ENCODE data around the gene AFAP1L1. TPM values are rescaled to one million over a fixed set of nuclear protein-coding genes. Genes with fewer than 3 reads are reported as not detected.

Gene AFAP1L1
- total and polyA plus RNA-seq, 4 donors, result 2.1 to 11.6 (median 4.0) TPM

DNA sequence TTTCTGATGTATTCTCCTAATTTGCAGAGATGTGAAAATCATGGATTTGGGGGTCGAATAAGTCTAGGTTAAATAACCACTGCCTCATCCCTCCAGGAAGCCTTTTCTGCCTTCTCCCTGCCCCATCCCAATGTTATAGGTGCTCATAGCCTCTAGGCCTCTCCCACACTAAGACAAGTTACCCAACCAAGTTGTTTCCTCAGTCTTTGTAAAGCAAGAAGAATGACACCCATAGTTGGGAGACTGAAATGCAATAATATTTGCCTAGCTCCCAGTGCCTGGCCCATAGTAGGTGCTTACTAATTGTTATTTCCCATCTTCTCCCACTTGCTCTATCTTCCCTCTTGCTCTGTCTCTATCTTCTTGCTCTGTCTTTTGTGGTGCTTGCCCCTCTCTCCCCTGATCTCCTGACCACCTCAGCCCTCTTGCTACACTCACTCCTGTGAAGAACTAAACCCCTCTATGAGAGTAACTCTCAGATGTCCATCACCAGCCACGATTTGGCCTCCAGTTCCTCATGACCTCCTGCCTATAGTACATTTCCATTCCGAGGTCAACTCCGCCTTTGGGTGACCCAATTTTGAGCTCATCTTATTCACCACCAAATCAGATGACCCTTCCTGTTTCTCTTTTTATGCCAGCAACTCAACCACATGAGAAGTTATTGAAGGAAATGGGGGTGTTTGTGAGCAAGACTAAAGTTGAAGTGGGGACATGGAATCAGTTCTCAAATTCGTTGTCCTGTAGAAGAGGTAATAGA is 7.0 kb downstream of the AFAP1L1 start:
- no peak for DNase-seq (ENCODE audit: low spot score)
- 70% methylated on average over 5 of the region's 5 CpGs for WGBS
- peak overlapping the region in 1 of 2 donors; percentile 3 for H3K27ac ChIP-seq (ENCODE audit: low read depth in 1 of 2, low read length in 2 of 2)

DNA sequence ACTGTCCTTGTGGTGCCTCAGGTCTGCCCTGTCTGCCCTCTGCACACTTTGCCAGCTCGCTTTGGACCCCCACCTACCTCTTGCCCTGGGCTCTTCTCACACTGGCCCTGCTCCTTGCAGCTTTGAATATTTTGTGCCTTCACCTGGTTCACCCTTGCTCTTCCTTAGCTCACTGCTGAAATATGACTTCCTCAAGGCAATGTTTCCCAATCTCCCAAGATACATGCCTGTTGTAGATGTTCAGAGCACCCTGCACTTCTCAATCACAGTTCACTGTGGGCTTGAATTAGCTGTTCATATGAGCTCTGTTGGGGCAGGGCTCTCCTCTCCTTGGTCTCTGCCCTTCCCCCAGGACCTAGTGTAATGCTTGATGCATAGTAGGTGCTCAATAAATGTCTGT is 8.0 kb downstream of the AFAP1L1 start:
- H3K36me3 ChIP-seq (ENCODE audit: control insufficient read depth in 4 of 4, insufficient read depth in 3 of 4, low read depth in 1 of 4, low read length in 3 of 4), result no peaks in the 10 kb centered on the region
- no peaks in the 10 kb centered on the region for H3K9me3 ChIP-seq (ENCODE audit: control insufficient read depth in 4 of 4, low read length in 3 of 4)
- TF ChIP-seq HNF4G (IDR thresholded peaks at IDR 0.05) (no peak), JUND (IDR thresholded peaks at IDR 0.05) (no peak), SP1 (IDR thresholded peaks at IDR 0.05) (no peak), GABPA (IDR thresholded peaks at IDR 0.05 in 1 of 2, conservative IDR thresholded peaks at IDR 0.05 in 1 of 2) (no peak), MAX (IDR thresholded peaks at IDR 0.05) (no peak), EGR1 (IDR thresholded peaks at IDR 0.05; ENCODE audit: low read depth in 2 of 2) (no peak), ATF3 (IDR thresholded peaks at IDR 0.05) (no peak), REST (IDR thresholded peaks at IDR 0.05) (no peak), RAD21 (IDR thresholded peaks at IDR 0.05) (no peak), TAF1 (conservative IDR thresholded peaks at IDR 0.05) (no peak), RXRA (IDR thresholded peaks at IDR 0.05) (no peak), FOXA2 (IDR thresholded peaks at IDR 0.05) (no peak), NR2F2 (IDR thresholded peaks at IDR 0.05) (no peak), YY1 (IDR thresholded peaks at IDR 0.05) (no peak)
- TF ChIP-seq, protein P1, sequence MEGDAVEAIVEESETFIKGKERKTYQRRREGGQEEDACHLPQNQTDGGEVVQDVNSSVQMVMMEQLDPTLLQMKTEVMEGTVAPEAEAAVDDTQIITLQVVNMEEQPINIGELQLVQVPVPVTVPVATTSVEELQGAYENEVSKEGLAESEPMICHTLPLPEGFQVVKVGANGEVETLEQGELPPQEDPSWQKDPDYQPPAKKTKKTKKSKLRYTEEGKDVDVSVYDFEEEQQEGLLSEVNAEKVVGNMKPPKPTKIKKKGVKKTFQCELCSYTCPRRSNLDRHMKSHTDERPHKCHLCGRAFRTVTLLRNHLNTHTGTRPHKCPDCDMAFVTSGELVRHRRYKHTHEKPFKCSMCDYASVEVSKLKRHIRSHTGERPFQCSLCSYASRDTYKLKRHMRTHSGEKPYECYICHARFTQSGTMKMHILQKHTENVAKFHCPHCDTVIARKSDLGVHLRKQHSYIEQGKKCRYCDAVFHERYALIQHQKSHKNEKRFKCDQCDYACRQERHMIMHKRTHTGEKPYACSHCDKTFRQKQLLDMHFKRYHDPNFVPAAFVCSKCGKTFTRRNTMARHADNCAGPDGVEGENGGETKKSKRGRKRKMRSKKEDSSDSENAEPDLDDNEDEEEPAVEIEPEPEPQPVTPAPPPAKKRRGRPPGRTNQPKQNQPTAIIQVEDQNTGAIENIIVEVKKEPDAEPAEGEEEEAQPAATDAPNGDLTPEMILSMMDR (IDR thresholded peaks at IDR 0.05; ENCODE audit: low read depth, low read length, missing input control), result no peak
- H3K27ac ChIP-seq (ENCODE audit: low read depth in 1 of 2, low read length in 2 of 2), result no peak overlapping the region
- DNase-seq (ENCODE audit: low spot score), result no peak
- H3K4me3 ChIP-seq (ENCODE audit: low read depth in 1 of 3, low read length in 3 of 3), result no peak overlapping the region
- no peaks in the 10 kb centered on the region for H3K4me1 ChIP-seq (ENCODE audit: control insufficient read depth in 4 of 4, insufficient read depth in 4 of 4, low read length in 3 of 4)
- no peak overlapping the region for H3K9ac ChIP-seq (ENCODE audit: low read depth in 1 of 2, low read length in 2 of 2)
- WGBS, result 79% methylated on average over 1 of the region's 1 CpG
- no peaks in the 10 kb centered on the region for H3K27me3 ChIP-seq (ENCODE audit: control insufficient read depth in 4 of 4, insufficient read depth in 4 of 4, low read length in 3 of 4)

More for the DNA sequence above, 7.0 kb downstream of the AFAP1L1 start:
- Histone ChIP-seq H3K27me3 (ENCODE audit: control insufficient read depth in 4 of 4, insufficient read depth in 4 of 4, low read length in 3 of 4) (no peaks in the 10 kb centered on the region), H3K9ac (ENCODE audit: low read depth in 1 of 2, low read length in 2 of 2) (no peak overlapping the region), H3K4me1 (ENCODE audit: control insufficient read depth in 4 of 4, insufficient read depth in 4 of 4, low read length in 3 of 4) (no peaks in the 10 kb centered on the region), H3K9me3 (ENCODE audit: control insufficient read depth in 4 of 4, low read length in 3 of 4) (no peaks in the 10 kb centered on the region), H3K36me3 (ENCODE audit: control insufficient read depth in 4 of 4, insufficient read depth in 3 of 4, low read depth in 1 of 4, low read length in 3 of 4) (no peaks in the 10 kb centered on the region), H3K4me3 (ENCODE audit: low read depth in 1 of 3, low read length in 3 of 3) (no peak overlapping the region)
- TF ChIP-seq FOXA1 (IDR thresholded peaks at IDR 0.05) (no peak), RXRA (IDR thresholded peaks at IDR 0.05) (peak in 1 of 2 donors; percentile 39), TAF1 (conservative IDR thresholded peaks at IDR 0.05) (no peak)

All from liver (tissue), 9 donors.